Endothelial cell (in vitro differentiated cells): Measurements from ENCODE around the gene GATA3. TPM values are rescaled to one million over a fixed set of nuclear protein-coding genes. Genes with fewer than 3 reads are reported as not detected.

Source experiments
- DNase-seq: peaks from one replicate; pipeline ENCODE4 v3.0.0; 2021; ENCODE audit warnings: low spot score
- H3K27ac Mint-ChIP-seq: one replicate; pipeline ENCODE4 v1.8.0; 2021; ENCODE audit warnings: mixed read lengths, inconsistent platforms; ENCODE audit not compliant: unreplicated experiment
- H3K27me3 Mint-ChIP-seq: one replicate; pipeline ENCODE4 v1.8.0; 2021; ENCODE audit warnings: mild to moderate bottlenecking, moderate library complexity, mixed read lengths, inconsistent platforms; ENCODE audit not compliant: unreplicated experiment
- H3K36me3 Mint-ChIP-seq: one replicate; pipeline ENCODE4 v1.8.0; 2021; ENCODE audit warnings: mild to moderate bottlenecking, low read depth, mixed read lengths, inconsistent platforms; ENCODE audit not compliant: unreplicated experiment
- H3K4me1 Mint-ChIP-seq: one replicate; pipeline ENCODE4 v1.8.0; 2021; ENCODE audit warnings: mild to moderate bottlenecking, mixed read lengths, inconsistent platforms; ENCODE audit not compliant: unreplicated experiment
- H3K4me3 Mint-ChIP-seq: one replicate; pipeline ENCODE4 v1.8.0; 2021; ENCODE audit warnings: mild to moderate bottlenecking, mixed read lengths, inconsistent platforms; ENCODE audit not compliant: unreplicated experiment
- H3K9me3 Mint-ChIP-seq: one replicate; pipeline ENCODE4 v1.8.0; 2021; ENCODE audit warnings: mixed read lengths, inconsistent platforms; ENCODE audit not compliant: unreplicated experiment
- total RNA-seq: library from RNA; stranded (reverse); fragmentation: NEBNext Ultra II Directional; extraction: Animal tissue kit (Norgen Biotek cat#: 25700); gene quantifications from one replicate; pipeline ENCODE4 v1.2.1, GENCODE V29; 2021; ENCODE audit not compliant: unreplicated experiment
- TF ChIP-seq, protein P1 (sequence below): fragments of 200-600 bp; sonication (generic); IDR thresholded peaks from one replicate; pipeline ENCODE4 v1.5.0; 2021; ENCODE audit warnings: antibody characterized with exemption; ENCODE audit not compliant: unreplicated experiment

The GATA3 gene
- total RNA-seq, 1 donor from 2014 or later, result 70.9 TPM

DNA sequence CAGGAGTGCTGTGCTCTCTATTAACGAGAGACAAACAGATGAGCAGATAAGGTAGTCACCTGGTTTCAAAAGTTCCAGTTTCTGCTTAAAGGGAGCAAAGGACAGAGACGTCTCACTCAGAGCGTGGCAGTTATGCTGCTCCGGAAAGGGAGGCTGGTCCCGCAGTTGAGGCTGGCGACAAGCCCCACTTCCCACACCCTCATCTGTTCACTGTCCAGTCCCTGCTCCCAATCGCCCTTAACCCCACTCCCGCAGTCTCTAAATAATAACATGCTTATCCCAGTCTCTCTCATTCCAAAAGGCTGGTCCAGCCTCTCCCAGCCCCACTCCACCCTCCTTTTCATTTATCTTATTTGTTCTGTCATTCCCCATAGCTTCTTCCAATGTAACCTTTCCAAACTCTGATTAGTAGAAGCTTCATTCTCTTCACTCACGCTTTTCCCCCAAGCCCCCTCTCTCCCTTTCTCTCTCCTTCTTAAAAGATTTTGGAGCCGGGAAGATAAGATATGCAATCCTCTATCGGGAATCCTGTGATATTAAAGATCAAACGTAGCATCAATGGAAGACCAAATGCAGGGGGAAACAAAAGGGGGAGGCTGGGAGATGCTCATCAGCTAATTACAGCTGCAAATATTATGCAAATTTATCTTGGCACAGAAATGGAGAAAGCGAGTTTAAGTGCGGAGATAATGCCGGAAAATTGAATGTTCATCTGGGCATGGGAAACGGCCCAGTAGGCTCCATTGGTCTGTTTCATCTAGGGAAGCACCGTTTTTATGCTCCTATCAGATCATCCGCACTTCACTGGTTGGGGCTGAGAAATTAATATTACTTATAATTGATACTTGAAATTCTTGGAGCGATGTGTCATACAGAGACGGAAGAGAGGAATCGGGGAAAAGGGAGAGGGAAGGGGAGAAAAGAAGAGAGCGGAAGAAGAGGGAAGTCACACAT lies 16.3 kb upstream of the GATA3 start:
- no peak overlapping the region for H3K27ac Mint-ChIP-seq
- no peaks in the 10 kb centered on the region for H3K9me3 Mint-ChIP-seq
- TF ChIP-seq, protein P1, sequence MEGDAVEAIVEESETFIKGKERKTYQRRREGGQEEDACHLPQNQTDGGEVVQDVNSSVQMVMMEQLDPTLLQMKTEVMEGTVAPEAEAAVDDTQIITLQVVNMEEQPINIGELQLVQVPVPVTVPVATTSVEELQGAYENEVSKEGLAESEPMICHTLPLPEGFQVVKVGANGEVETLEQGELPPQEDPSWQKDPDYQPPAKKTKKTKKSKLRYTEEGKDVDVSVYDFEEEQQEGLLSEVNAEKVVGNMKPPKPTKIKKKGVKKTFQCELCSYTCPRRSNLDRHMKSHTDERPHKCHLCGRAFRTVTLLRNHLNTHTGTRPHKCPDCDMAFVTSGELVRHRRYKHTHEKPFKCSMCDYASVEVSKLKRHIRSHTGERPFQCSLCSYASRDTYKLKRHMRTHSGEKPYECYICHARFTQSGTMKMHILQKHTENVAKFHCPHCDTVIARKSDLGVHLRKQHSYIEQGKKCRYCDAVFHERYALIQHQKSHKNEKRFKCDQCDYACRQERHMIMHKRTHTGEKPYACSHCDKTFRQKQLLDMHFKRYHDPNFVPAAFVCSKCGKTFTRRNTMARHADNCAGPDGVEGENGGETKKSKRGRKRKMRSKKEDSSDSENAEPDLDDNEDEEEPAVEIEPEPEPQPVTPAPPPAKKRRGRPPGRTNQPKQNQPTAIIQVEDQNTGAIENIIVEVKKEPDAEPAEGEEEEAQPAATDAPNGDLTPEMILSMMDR, result no peak
- H3K4me3 Mint-ChIP-seq, result peak overlapping the region; percentile 33
- H3K27me3 Mint-ChIP-seq, result peaks cover 34% of the 10 kb centered on the region
- H3K36me3 Mint-ChIP-seq, result no peaks in the 10 kb centered on the region
- DNase-seq, result no peak
- peaks cover 42% of the 10 kb centered on the region for H3K4me1 Mint-ChIP-seq

DNA sequence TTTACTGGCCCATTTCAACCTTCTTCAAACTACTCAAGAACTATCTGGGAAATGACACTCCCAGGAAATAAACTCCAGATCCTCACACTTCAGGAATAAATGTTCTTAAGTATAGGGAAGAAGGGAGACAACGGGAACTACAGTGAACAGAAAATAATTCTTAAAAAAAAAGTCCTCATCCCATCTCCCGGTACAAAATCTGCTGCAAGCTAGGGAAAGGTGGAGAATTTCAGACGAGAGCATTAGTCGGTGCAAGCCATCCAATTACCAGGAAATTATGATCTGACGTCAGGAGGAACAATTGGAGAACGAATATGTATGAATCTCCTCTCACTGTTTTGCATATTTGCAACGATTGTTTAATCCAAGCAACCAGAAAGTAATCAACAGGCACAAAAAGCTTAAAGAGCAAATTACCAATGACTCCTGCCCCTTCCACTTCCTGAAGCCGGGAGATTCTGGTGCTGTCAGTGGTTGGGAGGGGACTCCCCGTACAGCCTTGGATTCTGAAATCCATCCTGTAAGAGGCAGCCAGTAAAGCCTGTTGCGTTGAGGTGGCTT lies 15.1 kb upstream of the GATA3 start:
- TF ChIP-seq, protein P1, result no peak
- no peak for DNase-seq
- H3K27me3 Mint-ChIP-seq, result peaks cover 40% of the 10 kb centered on the region
- H3K27ac Mint-ChIP-seq, result no peak overlapping the region
- H3K9me3 Mint-ChIP-seq, result no peaks in the 10 kb centered on the region
- H3K4me3 Mint-ChIP-seq, result no peak overlapping the region
- no peaks in the 10 kb centered on the region for H3K36me3 Mint-ChIP-seq
- H3K4me1 Mint-ChIP-seq, result peaks cover 51% of the 10 kb centered on the region

- no peaks in the 10 kb centered on the region for H3K9me3 Mint-ChIP-seq
- H3K36me3 Mint-ChIP-seq, result no peaks in the 10 kb centered on the region
- H3K4me1 Mint-ChIP-seq, result peaks cover 54% of the 10 kb centered on the region
- no peak for DNase-seq
- H3K27me3 Mint-ChIP-seq, result peaks cover 39% of the 10 kb centered on the region
- no peak overlapping the region for H3K4me3 Mint-ChIP-seq
- no peak overlapping the region for H3K27ac Mint-ChIP-seq
- TF ChIP-seq, protein P1, result no peak
These were observed 13.8 kb upstream of the GATA3 start for GRCh38 chr10:8040651-8041050.

DNA sequence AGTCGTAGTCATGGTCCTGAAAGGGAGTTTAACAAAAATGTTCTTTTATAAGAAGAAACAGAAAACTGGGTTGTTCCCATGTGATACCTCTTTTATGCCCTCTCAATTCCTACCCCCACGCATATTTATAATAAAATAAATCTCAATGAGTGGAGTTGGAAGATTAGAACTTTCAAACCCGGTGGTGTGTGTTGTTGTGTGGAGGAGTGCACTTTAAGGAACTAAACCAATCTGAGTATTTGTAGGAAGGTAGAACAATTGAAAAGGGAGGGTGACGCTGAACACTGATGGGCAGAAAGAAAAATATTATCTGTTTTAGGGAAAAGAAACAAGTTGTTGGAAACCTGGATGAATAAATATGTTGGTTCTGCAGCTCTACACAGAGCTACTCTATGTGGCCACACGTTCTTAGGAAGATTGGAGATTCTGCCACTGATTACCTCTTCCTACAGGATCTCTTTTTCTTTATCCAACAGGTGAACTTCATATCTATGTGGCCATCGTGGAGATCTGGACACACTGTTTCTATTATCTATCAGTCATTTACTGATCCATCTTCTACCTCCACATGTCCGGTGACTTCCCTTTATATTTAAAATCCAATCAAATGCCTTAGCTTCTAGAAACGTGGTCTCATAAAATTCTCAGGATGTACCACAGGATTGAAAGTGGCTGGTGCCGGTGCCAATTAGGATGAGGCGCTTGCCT lies 13.1 kb upstream of the GATA3 start:
- no peak overlapping the region for H3K27ac Mint-ChIP-seq
- H3K4me1 Mint-ChIP-seq, result peaks cover 62% of the 10 kb centered on the region
- H3K36me3 Mint-ChIP-seq, result no peaks in the 10 kb centered on the region
- no peaks in the 10 kb centered on the region for H3K9me3 Mint-ChIP-seq
- peaks cover 42% of the 10 kb centered on the region for H3K27me3 Mint-ChIP-seq
- H3K4me3 Mint-ChIP-seq, result no peak overlapping the region
- TF ChIP-seq, protein P1, result no peak
- no peak for DNase-seq
